GM12878 (cell line): ENCODE results near the gene PDE3B. TPM values are rescaled to one million over a fixed set of nuclear protein-coding genes. Genes with fewer than 3 reads are reported as not detected.

ENCODE experiments used
- ATF7 ChIP-seq: fragments of 450-650 bp; IDR thresholded peaks from 2 replicates; pipeline ENCODE4 v1.6.1; 2016; ENCODE audit warnings: low read depth, mild to moderate bottlenecking
- BMI1 ChIP-seq: fragments of 450-650 bp; IDR thresholded peaks from 2 replicates; pipeline ENCODE4 v1.6.1; 2016; ENCODE audit warnings: mild to moderate bottlenecking, moderate library complexity, borderline replicate concordance
- CREM ChIP-seq: IDR thresholded peaks from 2 replicates; pipeline ENCODE4 v1.6.1; 2014; ENCODE audit warnings: antibody characterized with exemption, low read depth
- EED ChIP-seq: sonication (generic); IDR thresholded peaks from 2 replicates; pipeline ENCODE4 v1.6.1; 2016; ENCODE audit warnings: antibody characterized with exemption, low read depth
- ELK1 ChIP-seq: IDR thresholded peaks from 2 replicates; pipeline ENCODE4 v1.6.1; 2012; ENCODE audit warnings: low read depth, low read length, improper control_type of control experiment
- FOXM1 ChIP-seq: IDR thresholded peaks from 2 replicates; pipeline ENCODE4 v1.6.1; 2012; ENCODE audit warnings: low read depth, mild to moderate bottlenecking, inconsistent platforms, low read length, moderate library complexity
- HCFC1 ChIP-seq: fragments of 150-350 bp; IDR thresholded peaks from 2 replicates; pipeline ENCODE4 v1.6.1; 2014; ENCODE audit warnings: low read length
- JUNB ChIP-seq: IDR thresholded peaks from 2 replicates; pipeline ENCODE4 v1.6.1; 2016; ENCODE audit warnings: antibody characterized with exemption, mild to moderate bottlenecking
- KAT2A ChIP-seq: conservative IDR thresholded peaks from 2 replicates; pipeline ENCODE4 v1.6.1; 2011; ENCODE audit warnings: low read depth, low read length; ENCODE audit not compliant: control insufficient read depth
- KDM1A ChIP-seq: fragments of 200-600 bp; sonication (generic); IDR thresholded peaks from 2 replicates; pipeline ENCODE4 v1.6.1; 2016; ENCODE audit warnings: borderline replicate concordance
- NFXL1 ChIP-seq: fragments of 450-650 bp; IDR thresholded peaks from 2 replicates; pipeline ENCODE4 v1.6.1; 2017; ENCODE audit warnings: antibody characterized with exemption, mild to moderate bottlenecking, borderline replicate concordance
- NKRF ChIP-seq: fragments of 450-650 bp; conservative IDR thresholded peaks from 2 replicates; pipeline ENCODE4 v1.6.1; 2017; ENCODE audit warnings: mild to moderate bottlenecking, moderate library complexity
- NR2F1 ChIP-seq: fragments of 450-650 bp; conservative IDR thresholded peaks from 2 replicates; pipeline ENCODE4 v1.6.1; 2017; ENCODE audit warnings: mild to moderate bottlenecking
- RBBP5 ChIP-seq: fragments of 200-600 bp; sonication (generic); conservative IDR thresholded peaks from 2 replicates; pipeline ENCODE4 v1.6.1; 2016
- SIX5 ChIP-seq: IDR thresholded peaks from 2 replicates; pipeline ENCODE4 v1.6.1; 2011; ENCODE audit warnings: mild to moderate bottlenecking, low read depth, low read length, moderate library complexity; ENCODE audit not compliant: severe bottlenecking
- SREBF1 ChIP-seq: IDR thresholded peaks from 2 replicates; pipeline ENCODE4 v1.6.1; 2012; ENCODE audit warnings: mild to moderate bottlenecking, low read length
- STAT1 ChIP-seq: fragments of 450-650 bp; conservative IDR thresholded peaks from 2 replicates; pipeline ENCODE4 v1.6.1; 2014; ENCODE audit warnings: antibody characterized with exemption, mild to moderate bottlenecking
- TAF1 ChIP-seq: IDR thresholded peaks from 2 replicates; pipeline ENCODE4 v1.6.1; 2011; ENCODE audit warnings: mild to moderate bottlenecking, low read depth, low read length, borderline replicate concordance
- ZNF384 ChIP-seq: IDR thresholded peaks from 2 replicates; pipeline ENCODE4 v1.6.1; 2012; ENCODE audit warnings: low read depth, mild to moderate bottlenecking, low read length, improper control_type of control experiment, borderline replicate concordance
- polyA plus RNA-seq, 11 experiments: library from polyadenylated mRNA; depleted of rRNA in 4 of 11; unstranded in 6 of 11; stranded (reverse) in 5 of 11; fragments of >200 nt; fragmentation: Nextera tagmentation in 4 of 11; fragmentation: Illumina TruSeq in 1 of 11; extraction: Ambion mirVana in 4 of 11; extraction: Trizol in 1 of 11; gene quantifications; 1 replicate in 1 of 11; 2 replicates in 10 of 11; pipeline versions ENCODE4 v1.2.1 to v1.2.3, GENCODE V29; 2011 to 2016; ENCODE audit warnings: inconsistent platforms in 2 of 11, missing spikeins in 2 of 11, low read depth in 1 of 11
- total RNA-seq, 4 experiments: library from RNA; depleted of rRNA in 3 of 4; stranded (reverse); fragments of >200 nt in 3 of 4; fragmentation: Illumina TruSeq in 1 of 4; extraction: Trizol in 1 of 4; gene quantifications; 2 replicates each; pipeline versions ENCODE4 v1.2.1 to v1.2.3, GENCODE V29; 2013 to 2021
- TF ChIP-seq, protein P1 (sequence below): fragments of 450-650 bp; IDR thresholded peaks from 2 replicates; pipeline ENCODE4 v1.6.1; 2016; ENCODE audit warnings: mild to moderate bottlenecking
- TF ChIP-seq, protein P2 (sequence below): IDR thresholded peaks from 2 replicates; pipeline ENCODE4 v1.6.1; 2012; ENCODE audit warnings: improper control_type of control experiment, low read depth, low read length; ENCODE audit not compliant: insufficient replicate concordance

Gene PDE3B
- total and polyA plus RNA-seq, 10 of the 15 experiments (the other 5 are each of a cell fraction or from before 2014, with no cell fraction given): 0.04 to 3.1 (median 1.9) TPM

DNA sequence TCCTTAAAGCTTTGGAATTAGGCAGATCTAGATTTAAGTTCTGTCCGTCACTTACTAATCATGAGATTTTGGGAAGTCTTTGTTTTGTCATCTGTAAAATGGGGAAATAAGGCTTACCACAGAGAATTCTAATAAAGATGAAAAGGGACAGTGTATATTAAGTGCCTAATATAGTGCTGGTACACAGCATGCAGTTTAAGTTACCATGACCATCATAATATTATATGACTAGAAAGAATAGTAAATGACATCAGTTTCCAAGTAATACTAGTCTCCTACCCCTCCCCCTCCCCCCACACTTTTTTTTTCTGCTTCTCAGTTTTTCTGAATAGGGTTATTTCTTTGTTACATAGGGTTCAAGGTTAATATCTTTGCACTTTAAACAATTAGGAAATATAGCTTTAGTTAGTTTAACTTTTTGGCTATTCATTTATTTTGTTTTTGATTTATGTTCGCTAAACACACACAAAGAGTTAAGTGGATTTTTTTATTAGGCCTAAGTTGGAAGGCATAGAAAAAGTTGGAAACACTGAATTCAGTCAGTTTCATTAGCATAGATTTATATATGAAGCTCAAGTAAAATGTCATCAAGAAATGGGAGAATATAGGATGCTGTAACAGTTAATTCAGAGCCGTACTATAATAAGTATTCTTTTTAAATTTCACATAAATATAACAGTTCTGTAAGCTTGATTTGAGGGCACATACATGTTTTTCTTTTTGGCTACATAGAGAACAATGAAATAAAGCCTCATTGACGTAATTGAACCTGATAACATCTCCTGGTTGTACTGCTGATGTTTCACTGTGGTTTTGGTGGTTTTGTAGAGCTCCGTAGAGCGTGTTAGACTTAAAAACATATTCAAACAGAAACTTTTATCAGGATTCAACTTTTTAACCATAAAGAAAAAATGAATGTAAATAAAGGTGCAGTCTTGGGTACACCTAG, 121.2 kb downstream of the PDE3B start (continued):
- TF ChIP-seq NR2F1 (no peak; the same call in 1 of the 2 replicates), KAT2A (no peak), ZNF384 (no peak), EED (peak; percentile 38; the same call in 1 of the 2 replicates), ATF7 (peak; percentile 71), RBBP5 (no peak), STAT1 (no peak), ELK1 (no peak), KDM1A (no peak), JUNB (peak; percentile 87), SIX5 (no peak), NKRF (no peak), BMI1 (peak; percentile 86), SREBF1 (no peak), TAF1 (no peak), FOXM1 (peak; percentile 82; the same call in 1 of the 2 replicates), NFXL1 (no peak), HCFC1 (no peak), CREM (peak; percentile 86)
- TF ChIP-seq, protein P1, sequence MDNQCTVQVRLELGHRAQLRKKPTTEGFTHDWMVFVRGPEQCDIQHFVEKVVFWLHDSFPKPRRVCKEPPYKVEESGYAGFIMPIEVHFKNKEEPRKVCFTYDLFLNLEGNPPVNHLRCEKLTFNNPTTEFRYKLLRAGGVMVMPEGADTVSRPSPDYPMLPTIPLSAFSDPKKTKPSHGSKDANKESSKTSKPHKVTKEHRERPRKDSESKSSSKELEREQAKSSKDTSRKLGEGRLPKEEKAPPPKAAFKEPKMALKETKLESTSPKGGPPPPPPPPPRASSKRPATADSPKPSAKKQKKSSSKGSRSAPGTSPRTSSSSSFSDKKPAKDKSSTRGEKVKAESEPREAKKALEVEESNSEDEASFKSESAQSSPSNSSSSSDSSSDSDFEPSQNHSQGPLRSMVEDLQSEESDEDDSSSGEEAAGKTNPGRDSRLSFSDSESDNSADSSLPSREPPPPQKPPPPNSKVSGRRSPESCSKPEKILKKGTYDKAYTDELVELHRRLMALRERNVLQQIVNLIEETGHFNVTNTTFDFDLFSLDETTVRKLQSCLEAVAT: peak; percentile 81
- TF ChIP-seq, protein P2, sequence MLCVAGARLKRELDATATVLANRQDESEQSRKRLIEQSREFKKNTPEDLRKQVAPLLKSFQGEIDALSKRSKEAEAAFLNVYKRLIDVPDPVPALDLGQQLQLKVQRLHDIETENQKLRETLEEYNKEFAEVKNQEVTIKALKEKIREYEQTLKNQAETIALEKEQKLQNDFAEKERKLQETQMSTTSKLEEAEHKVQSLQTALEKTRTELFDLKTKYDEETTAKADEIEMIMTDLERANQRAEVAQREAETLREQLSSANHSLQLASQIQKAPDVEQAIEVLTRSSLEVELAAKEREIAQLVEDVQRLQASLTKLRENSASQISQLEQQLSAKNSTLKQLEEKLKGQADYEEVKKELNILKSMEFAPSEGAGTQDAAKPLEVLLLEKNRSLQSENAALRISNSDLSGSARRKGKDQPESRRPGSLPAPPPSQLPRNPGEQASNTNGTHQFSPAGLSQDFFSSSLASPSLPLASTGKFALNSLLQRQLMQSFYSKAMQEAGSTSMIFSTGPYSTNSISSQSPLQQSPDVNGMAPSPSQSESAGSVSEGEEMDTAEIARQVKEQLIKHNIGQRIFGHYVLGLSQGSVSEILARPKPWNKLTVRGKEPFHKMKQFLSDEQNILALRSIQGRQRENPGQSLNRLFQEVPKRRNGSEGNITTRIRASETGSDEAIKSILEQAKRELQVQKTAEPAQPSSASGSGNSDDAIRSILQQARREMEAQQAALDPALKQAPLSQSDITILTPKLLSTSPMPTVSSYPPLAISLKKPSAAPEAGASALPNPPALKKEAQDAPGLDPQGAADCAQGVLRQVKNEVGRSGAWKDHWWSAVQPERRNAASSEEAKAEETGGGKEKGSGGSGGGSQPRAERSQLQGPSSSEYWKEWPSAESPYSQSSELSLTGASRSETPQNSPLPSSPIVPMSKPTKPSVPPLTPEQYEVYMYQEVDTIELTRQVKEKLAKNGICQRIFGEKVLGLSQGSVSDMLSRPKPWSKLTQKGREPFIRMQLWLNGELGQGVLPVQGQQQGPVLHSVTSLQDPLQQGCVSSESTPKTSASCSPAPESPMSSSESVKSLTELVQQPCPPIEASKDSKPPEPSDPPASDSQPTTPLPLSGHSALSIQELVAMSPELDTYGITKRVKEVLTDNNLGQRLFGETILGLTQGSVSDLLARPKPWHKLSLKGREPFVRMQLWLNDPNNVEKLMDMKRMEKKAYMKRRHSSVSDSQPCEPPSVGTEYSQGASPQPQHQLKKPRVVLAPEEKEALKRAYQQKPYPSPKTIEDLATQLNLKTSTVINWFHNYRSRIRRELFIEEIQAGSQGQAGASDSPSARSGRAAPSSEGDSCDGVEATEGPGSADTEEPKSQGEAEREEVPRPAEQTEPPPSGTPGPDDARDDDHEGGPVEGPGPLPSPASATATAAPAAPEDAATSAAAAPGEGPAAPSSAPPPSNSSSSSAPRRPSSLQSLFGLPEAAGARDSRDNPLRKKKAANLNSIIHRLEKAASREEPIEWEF: no peak
